HG02884 (cell line): Measurements from ENCODE around the gene KLHL11.

Source experiments
- ATAC-seq: cut with Tn5 transposase; IDR thresholded peaks from one replicate; pipeline ENCODE4 v1.9.1; 2021; ENCODE audit warnings: mild to moderate bottlenecking, moderate library complexity; ENCODE audit not compliant: unreplicated experiment

KLHL11 gene

GRCh38 chr17:41864836-41865595 lies at the start of gene KLHL11:
TSS of gene KLHL11 (minus strand) at chr17:41865423. CDS start at chr17:41865370, 53 bp downstream.
- ATAC-seq = peak; percentile 86

- ATAC-seq = no peak
These were observed 49.8 kb upstream of the KLHL11 start for GRCh38 chr17:41915020-41915419.

GRCh38 chr17:41914358-41914766 lies 49.1 kb upstream of the KLHL11 start:
- no peak for ATAC-seq

GRCh38 chr17:41913798-41914197 lies 48.6 kb upstream of the KLHL11 start:
- ATAC-seq = no peak

- ATAC-seq = no peak
These were observed 47.7 kb upstream of the KLHL11 start for GRCh38 chr17:41912925-41913324.

- ATAC-seq = no peak
These were observed 45.6 kb upstream of the KLHL11 start for GRCh38 chr17:41910701-41911391.

GRCh38 chr17:41909088-41909487 lies 43.9 kb upstream of the KLHL11 start:
- ATAC-seq = no peak

GRCh38 chr17:41907633-41908539 lies 42.7 kb upstream of the KLHL11 start:
- no peak for ATAC-seq

GRCh38 chr17:41907185-41907556 lies 41.9 kb upstream of the KLHL11 start:
- ATAC-seq = no peak

GRCh38 chr17:41906465-41907184 lies 41.4 kb upstream of the KLHL11 start:
- ATAC-seq = no peak

GRCh38 chr17:41905172-41905571 lies 39.9 kb upstream of the KLHL11 start:
- ATAC-seq = no peak

GRCh38 chr17:41904242-41904841 lies 39.1 kb upstream of the KLHL11 start:
- no peak for ATAC-seq

- no peak for ATAC-seq
These were observed 36.4 kb upstream of the KLHL11 start for GRCh38 chr17:41901646-41902045.

- no peak for ATAC-seq
These were observed 31.5 kb upstream of the KLHL11 start for GRCh38 chr17:41896726-41897125.

- no peak for ATAC-seq
These were observed 30.4 kb upstream of the KLHL11 start for GRCh38 chr17:41895617-41896016.

- no peak for ATAC-seq
These were observed 29.6 kb upstream of the KLHL11 start for GRCh38 chr17:41894791-41895331.

GRCh38 chr17:41893384-41893783 lies 28.2 kb upstream of the KLHL11 start:
- ATAC-seq = no peak

GRCh38 chr17:41892021-41892376 lies 26.8 kb upstream of the KLHL11 start:
- ATAC-seq = no peak

- ATAC-seq = no peak
These were observed 26.2 kb upstream of the KLHL11 start for GRCh38 chr17:41891135-41892020.
